Endothelial cell of umbilical vein (primary cell): ENCODE data around the gene RANBP3L.

Experiments
- EZH2 ChIP-seq: IDR thresholded peaks from 2 replicates; pipeline ENCODE4 v1.6.1; 2012; ENCODE audit warnings: borderline replicate concordance, low read depth, mild to moderate bottlenecking, moderate library complexity, low read length, inconsistent platforms; ENCODE audit not compliant: severe bottlenecking
- POLR2AphosphoS5 ChIP-seq: IDR thresholded peaks from 2 replicates; pipeline ENCODE4 v1.6.1; 2012; ENCODE audit warnings: low read depth, mild to moderate bottlenecking, control low read depth, low read length, moderate library complexity; ENCODE audit not compliant: insufficient read depth
- TF ChIP-seq, protein P1 (sequence below), 2 donors: IDR thresholded peaks; 1 replicate in 1 of 2; 2 replicates in 1 of 2; pipeline ENCODE4 v1.5.1; 2011; ENCODE audit warnings: low read length in 2 of 2, mild to moderate bottlenecking in 2 of 2, moderate library complexity in 2 of 2, control low read depth in 1 of 2, inconsistent platforms in 1 of 2, low read depth in 1 of 2; ENCODE audit not compliant: insufficient read depth in 1 of 2; ENCODE audit errors: extremely low read depth in 1 of 2

DNA sequence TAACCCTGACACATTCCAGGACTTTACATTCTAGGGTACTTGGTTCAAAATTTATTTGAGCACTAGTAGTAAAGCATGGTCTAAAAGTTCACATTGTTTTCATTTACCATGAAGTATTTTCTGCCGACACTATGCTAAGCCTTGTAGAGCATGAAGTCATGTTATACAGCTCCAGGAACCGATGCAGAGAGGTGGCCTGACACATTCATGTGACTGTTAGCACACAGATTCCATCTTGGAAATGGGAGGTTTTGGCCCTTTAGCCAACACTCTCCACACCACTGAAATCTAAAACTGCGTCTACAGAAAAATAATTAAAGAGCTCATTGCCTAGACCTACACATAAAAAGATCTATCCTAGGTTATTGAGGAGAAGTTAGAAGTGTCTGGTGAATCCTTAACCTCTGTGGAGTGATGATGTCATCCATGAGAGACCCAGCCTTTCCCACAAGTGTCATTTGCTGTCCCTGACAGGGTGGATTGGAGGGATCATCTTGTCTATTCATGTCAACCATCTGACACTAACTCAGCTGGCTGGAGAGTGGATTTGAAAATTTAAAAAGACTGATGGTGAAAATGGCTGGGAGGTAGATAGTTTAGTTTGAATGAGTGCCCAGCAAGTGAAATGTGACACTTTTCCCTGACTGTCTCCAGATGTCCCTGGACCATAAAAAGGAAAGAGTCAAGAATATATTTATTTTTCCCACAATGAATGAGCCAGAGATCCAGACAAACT is 1.3 kb downstream of the RANBP3L start:
- TF ChIP-seq, protein P1, sequence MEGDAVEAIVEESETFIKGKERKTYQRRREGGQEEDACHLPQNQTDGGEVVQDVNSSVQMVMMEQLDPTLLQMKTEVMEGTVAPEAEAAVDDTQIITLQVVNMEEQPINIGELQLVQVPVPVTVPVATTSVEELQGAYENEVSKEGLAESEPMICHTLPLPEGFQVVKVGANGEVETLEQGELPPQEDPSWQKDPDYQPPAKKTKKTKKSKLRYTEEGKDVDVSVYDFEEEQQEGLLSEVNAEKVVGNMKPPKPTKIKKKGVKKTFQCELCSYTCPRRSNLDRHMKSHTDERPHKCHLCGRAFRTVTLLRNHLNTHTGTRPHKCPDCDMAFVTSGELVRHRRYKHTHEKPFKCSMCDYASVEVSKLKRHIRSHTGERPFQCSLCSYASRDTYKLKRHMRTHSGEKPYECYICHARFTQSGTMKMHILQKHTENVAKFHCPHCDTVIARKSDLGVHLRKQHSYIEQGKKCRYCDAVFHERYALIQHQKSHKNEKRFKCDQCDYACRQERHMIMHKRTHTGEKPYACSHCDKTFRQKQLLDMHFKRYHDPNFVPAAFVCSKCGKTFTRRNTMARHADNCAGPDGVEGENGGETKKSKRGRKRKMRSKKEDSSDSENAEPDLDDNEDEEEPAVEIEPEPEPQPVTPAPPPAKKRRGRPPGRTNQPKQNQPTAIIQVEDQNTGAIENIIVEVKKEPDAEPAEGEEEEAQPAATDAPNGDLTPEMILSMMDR (IDR thresholded peaks at IDR 0.05; ENCODE audit: extremely low read depth in 1 of 2, insufficient read depth in 1 of 2, low read depth in 1 of 2, low read length in 2 of 2), result no peak
- TF ChIP-seq POLR2AphosphoS5 (no peak), EZH2 (no peak)
